Activated T-cell treated with anti-CD3 and anti-CD28 coated beads, Interleukin-2, amount 50 U/mL, for 72 hours (primary cell): ENCODE measurements around the gene TSHZ3. TPM values are rescaled to one million over a fixed set of nuclear protein-coding genes. Genes with fewer than 3 reads are reported as not detected.

Source experiments
- ATAC-seq, 2 donors: fragments of 150-1000 bp; cut with Tn5 transposase; replicated peaks in 1 of 2; 2 replicates each; pipeline ENCODE4 v1.10.0; 2021; ENCODE audit warnings: moderate library complexity in 2 of 2, mild to moderate bottlenecking in 1 of 2
- DNase-seq, 2 donors: peaks; one replicate each; pipeline ENCODE4 v3.0.0; 2021 to 2022; ENCODE audit warnings: mixed read lengths in 1 of 2
- H3K27ac Mint-ChIP-seq: one replicate; pipeline ENCODE4 v1.8.0; 2022; ENCODE audit warnings: mild to moderate bottlenecking, moderate library complexity, mixed read lengths
- H3K27me3 Mint-ChIP-seq: one replicate; pipeline ENCODE4 v1.8.0; 2022; ENCODE audit warnings: low read depth, mixed read lengths
- H3K36me3 Mint-ChIP-seq, 2 donors: one replicate each; pipeline ENCODE4 v1.8.0; 2022; ENCODE audit warnings: mixed read lengths in 2 of 2, mild to moderate bottlenecking in 1 of 2; ENCODE audit not compliant: insufficient read depth in 2 of 2
- H3K4me1 Mint-ChIP-seq: one replicate; pipeline ENCODE4 v1.8.0; 2022; ENCODE audit warnings: low read depth, mixed read lengths
- H3K4me3 Mint-ChIP-seq, 2 donors: one replicate each; pipeline ENCODE4 v1.8.0; 2022; ENCODE audit warnings: mild to moderate bottlenecking in 2 of 2, mixed read lengths in 2 of 2, moderate library complexity in 2 of 2
- H3K9me3 Mint-ChIP-seq, 2 donors: one replicate each; pipeline ENCODE4 v1.8.0; 2022; ENCODE audit warnings: mixed read lengths in 2 of 2
- total RNA-seq, 2 donors: library from RNA; stranded (reverse); gene quantifications; one replicate each; pipeline ENCODE4 v1.2.3, GENCODE V29; 2022

TSHZ3 gene
- total RNA-seq, 2 donors from 2014 or later, result 0.74 to 3.0 TPM

DNA sequence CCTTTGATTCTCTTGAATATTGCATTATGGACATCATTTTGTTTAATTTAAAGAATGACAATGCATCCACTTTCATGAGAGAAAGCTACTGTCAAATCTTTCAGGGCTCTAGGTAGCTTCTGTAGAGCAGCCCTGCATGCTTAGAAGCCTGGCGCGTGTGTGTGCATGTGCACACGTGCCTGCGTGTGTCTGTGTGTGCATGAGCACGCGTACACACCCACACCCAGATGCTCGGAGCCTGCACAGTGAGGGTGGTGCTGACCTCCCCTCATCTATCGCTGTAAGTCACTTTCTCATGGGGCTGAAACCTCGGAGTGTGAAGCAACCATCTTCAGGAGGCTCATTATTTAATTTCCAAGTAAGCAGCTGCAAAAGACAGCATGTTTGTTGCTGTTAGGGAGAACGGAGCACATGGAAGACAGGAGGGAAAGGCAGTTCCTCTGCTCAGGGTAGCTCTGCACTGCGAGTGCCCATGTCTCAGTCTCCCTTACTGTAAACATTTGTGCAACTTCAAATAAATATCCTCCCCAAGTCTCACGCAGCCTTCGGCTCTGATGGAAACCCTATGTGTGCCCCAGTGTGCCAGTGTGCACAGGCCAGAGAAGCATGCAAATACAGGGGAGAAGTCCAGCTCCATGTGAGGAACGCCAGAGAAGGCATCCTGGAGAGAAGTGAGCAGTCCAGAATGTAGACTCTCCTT lies 22.8 kb downstream of the TSHZ3 start:
- H3K9me3 Mint-ChIP-seq, result no peaks in the 10 kb centered on the region
- no peaks in the 10 kb centered on the region for H3K36me3 Mint-ChIP-seq
- H3K27ac Mint-ChIP-seq, result no peak overlapping the region
- H3K4me3 Mint-ChIP-seq, result no peak overlapping the region
- DNase-seq (no peak), ATAC-seq (no peak)
- no peaks in the 10 kb centered on the region for H3K27me3 Mint-ChIP-seq
- no peaks in the 10 kb centered on the region for H3K4me1 Mint-ChIP-seq

GRCh38 chr19:31325342-31325741 lies 23.9 kb downstream of the TSHZ3 start:
- Mint-ChIP-seq H3K9me3 (no peaks in the 10 kb centered on the region), H3K27me3 (no peaks in the 10 kb centered on the region), H3K4me1 (no peaks in the 10 kb centered on the region), H3K27ac (no peak overlapping the region), H3K4me3 (no peak overlapping the region), H3K36me3 (no peaks in the 10 kb centered on the region)
- DNase-seq, result no peak
- no peak for ATAC-seq

DNA sequence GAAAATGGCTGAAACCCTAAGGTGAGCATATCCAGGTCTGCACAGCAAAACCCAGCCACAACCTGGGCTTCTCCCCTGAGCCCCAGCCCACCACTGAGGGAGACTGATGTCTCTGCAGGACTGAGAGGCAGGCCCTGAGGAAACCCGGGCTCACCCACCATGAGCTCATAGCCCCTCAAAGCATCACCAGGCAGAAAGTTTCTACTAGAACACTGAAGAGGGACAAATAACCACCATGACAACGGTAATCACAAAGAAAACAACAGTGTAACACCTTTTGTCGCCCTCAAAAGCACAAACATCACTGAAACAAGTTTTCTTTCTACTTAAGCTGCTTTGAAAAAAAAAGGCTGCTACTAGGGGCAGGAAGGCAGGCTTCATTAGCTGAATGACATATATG lies 29.8 kb downstream of the TSHZ3 start:
- DNase-seq (no peak), ATAC-seq (no peak)
- H3K9me3 Mint-ChIP-seq, result no peaks in the 10 kb centered on the region
- no peak overlapping the region for H3K4me3 Mint-ChIP-seq
- H3K27ac Mint-ChIP-seq, result no peak overlapping the region
- no peaks in the 10 kb centered on the region for H3K4me1 Mint-ChIP-seq
- peaks cover 15% of the 10 kb centered on the region for H3K27me3 Mint-ChIP-seq
- no peaks in the 10 kb centered on the region for H3K36me3 Mint-ChIP-seq

DNA sequence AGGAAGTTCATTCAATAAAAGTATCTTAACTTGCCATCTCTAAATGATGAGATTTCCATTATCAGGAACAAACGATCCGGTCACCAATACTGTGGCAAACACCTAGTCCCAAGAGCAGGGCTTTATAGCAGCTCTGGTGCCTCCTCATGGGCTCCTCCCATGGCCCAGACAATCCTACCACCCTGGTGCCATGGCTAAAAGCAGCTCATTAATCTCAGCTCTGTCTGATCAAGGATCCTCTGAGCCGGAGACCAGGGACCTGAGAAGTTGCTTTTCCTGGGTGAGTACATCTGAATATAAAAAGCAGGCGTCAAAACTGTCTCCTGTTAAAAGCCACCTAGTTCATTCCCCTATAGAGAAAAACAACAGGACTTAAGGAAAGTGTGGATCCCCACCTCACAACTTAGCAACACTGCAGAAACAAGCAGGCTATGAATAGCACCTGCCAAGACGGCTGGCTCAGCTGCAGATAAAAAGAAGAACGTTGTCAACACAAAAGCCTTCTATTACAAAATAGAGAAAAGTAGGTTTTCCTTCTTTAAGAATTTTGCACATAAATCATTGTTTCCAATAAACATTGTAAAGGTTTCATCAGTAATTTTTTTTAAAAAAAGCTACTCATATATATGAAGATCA lies 30.3 kb downstream of the TSHZ3 start:
- no peak overlapping the region for H3K4me3 Mint-ChIP-seq
- H3K4me1 Mint-ChIP-seq, result no peaks in the 10 kb centered on the region
- no peaks in the 10 kb centered on the region for H3K36me3 Mint-ChIP-seq
- no peak overlapping the region for H3K27ac Mint-ChIP-seq
- DNase-seq (no peak), ATAC-seq (no peak)
- H3K9me3 Mint-ChIP-seq, result no peaks in the 10 kb centered on the region
- peaks cover 20% of the 10 kb centered on the region for H3K27me3 Mint-ChIP-seq

GRCh38 chr19:31317570-31317969 lies 31.7 kb downstream of the TSHZ3 start:
- Mint-ChIP-seq H3K9me3 (no peaks in the 10 kb centered on the region), H3K4me1 (peaks cover 1% of the 10 kb centered on the region), H3K4me3 (no peak overlapping the region), H3K36me3 (no peaks in the 10 kb centered on the region), H3K27me3 (peaks cover 20% of the 10 kb centered on the region), H3K27ac (no peak overlapping the region)
- no peak for ATAC-seq
- no peak for DNase-seq

GRCh38 chr19:31317093-31317492 lies 32.1 kb downstream of the TSHZ3 start:
- Mint-ChIP-seq H3K36me3 (no peaks in the 10 kb centered on the region), H3K27ac (no peak overlapping the region), H3K27me3 (peaks cover 20% of the 10 kb centered on the region), H3K9me3 (no peaks in the 10 kb centered on the region), H3K4me1 (peaks cover 6% of the 10 kb centered on the region), H3K4me3 (no peak overlapping the region)
- ATAC-seq (no peak), DNase-seq (no peak)

- Mint-ChIP-seq H3K36me3 (no peaks in the 10 kb centered on the region), H3K27me3 (peaks cover 20% of the 10 kb centered on the region), H3K4me3 (no peak overlapping the region), H3K4me1 (peaks cover 10% of the 10 kb centered on the region), H3K27ac (no peak overlapping the region), H3K9me3 (no peaks in the 10 kb centered on the region)
- ATAC-seq (no peak), DNase-seq (no peak)
Measured at GRCh38 chr19:31316201-31316951, 32.9 kb downstream of the TSHZ3 start.

DNA sequence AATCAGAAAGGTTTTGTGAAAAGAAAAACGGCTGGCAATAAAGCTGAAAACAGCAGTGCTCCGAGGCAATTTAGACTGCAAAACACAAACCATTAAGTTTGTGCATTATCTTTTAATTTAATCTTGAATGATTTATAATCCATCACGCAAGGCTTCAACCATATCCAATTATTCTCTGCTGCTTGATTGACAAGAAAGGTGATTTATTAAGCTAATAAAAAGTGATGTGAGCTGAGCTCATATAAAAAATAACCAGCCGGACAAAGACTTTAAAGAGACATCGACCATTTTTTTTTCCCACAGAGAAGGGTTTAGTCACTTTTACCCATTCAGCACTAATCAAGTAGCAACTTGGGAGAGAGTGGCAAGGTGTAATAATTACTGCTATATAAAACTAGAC lies 33.6 kb downstream of the TSHZ3 start:
- H3K36me3 Mint-ChIP-seq, result no peaks in the 10 kb centered on the region
- ATAC-seq (no peak), DNase-seq (no peak)
- H3K4me1 Mint-ChIP-seq, result peaks cover 10% of the 10 kb centered on the region
- H3K4me3 Mint-ChIP-seq, result no peak overlapping the region
- peaks cover 20% of the 10 kb centered on the region for H3K27me3 Mint-ChIP-seq
- no peaks in the 10 kb centered on the region for H3K9me3 Mint-ChIP-seq
- H3K27ac Mint-ChIP-seq, result no peak overlapping the region

DNA sequence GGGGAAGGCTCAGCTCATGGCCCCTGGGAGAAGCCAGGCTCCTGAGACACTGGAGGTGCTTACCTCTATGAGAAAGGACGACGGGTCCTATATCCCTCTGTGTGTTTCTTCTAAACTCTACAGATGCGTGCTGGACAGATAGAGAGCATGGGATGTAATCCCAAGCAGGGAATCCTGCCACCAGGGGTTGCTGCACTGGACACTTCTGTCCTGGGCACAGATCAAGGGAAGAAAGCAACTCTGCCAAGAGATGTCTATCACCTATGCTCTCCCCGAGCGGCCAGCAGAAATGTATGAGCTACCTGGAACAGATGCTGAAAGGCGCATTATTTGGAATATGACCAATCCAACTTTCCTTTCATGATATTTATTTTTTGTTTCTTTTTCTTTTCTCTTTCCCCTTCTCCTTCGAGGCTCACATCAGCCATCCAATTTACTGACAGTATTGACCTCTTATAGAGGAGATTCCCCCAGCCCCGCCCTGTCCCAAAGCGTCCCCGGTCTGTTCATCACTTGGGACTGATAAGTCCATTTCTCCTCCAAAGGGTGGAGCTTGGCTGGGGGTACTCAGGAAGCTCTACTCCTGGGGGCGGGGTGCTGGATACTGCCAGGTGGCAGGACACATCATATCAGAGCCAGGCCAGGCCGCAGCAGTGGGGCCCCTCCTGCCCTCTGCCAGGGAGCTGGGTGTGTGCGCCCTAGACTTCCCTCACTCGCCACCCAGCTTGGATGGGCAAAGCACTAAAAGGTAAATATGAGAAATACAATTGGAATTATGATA lies 34.2 kb downstream of the TSHZ3 start:
- ATAC-seq, result no peak
- Mint-ChIP-seq H3K4me3 (no peak overlapping the region), H3K9me3 (no peaks in the 10 kb centered on the region), H3K4me1 (peaks cover 10% of the 10 kb centered on the region), H3K27ac (no peak overlapping the region), H3K27me3 (peaks cover 20% of the 10 kb centered on the region), H3K36me3 (no peaks in the 10 kb centered on the region)
- no peak for DNase-seq

DNA sequence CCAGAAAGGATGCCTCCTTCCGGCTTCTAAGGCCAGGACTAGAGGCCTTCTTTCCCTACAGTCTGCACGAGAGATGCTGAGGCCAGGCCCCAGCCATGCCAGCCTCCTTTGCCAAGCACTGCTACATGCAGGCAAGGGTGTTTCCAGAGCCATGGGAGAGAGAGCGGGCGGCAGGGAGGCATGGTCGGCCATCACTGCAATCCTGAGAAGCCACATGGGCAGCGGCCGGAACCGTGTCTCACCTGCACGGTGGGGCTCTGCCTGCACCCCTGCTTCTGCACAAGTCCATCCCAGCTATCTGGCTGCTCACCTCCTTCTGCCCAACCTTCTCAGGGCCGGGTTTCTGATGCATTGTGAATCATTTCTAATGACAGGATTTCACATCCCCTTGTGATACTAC lies 35.1 kb downstream of the TSHZ3 start:
- no peak for ATAC-seq
- H3K9me3 Mint-ChIP-seq, result no peaks in the 10 kb centered on the region
- H3K4me1 Mint-ChIP-seq, result peaks cover 10% of the 10 kb centered on the region
- H3K36me3 Mint-ChIP-seq, result no peaks in the 10 kb centered on the region
- no peak overlapping the region for H3K4me3 Mint-ChIP-seq
- no peak overlapping the region for H3K27ac Mint-ChIP-seq
- no peak for DNase-seq
- H3K27me3 Mint-ChIP-seq, result peaks cover 20% of the 10 kb centered on the region

DNA sequence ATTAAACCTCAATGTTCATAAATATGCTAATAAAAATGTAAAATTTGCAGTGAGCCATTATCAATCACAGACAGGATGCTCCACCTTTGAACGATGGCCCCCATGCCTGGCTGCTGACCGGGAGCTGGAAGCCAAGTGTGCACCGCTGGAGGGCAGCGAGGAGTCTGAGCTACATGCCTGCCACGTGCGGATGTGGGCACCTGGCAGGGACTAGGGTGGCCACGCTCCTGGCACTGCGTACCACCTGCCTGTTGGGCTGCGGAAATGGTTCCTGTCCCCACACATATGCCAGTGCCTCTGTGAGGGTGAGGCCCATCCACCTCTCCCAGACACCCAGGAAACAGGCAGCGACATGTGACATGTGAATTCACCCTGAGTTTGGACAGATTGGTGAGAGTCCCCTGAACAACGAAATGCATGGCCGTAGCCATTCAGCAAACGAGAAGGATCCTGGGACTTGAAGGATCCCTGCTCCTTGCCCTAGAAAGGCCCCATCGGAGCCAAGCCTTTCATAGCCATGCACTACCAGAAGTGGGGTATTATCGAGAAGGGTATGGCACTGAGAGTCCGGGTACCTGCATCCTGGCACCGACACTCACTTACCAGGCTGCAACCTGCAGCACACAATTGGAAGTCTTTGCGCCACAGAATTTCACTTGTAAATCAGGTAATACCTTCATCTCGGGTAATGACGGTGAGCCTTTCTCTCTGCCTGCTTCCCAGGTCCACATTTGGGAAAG lies 35.8 kb downstream of the TSHZ3 start:
- Mint-ChIP-seq H3K4me1 (peaks cover 10% of the 10 kb centered on the region), H3K4me3 (no peak overlapping the region), H3K27me3 (peaks cover 20% of the 10 kb centered on the region), H3K36me3 (no peaks in the 10 kb centered on the region), H3K27ac (no peak overlapping the region), H3K9me3 (no peaks in the 10 kb centered on the region)
- ATAC-seq, result no peak
- DNase-seq, result no peak

GRCh38 chr19:31312677-31313244 lies 36.5 kb downstream of the TSHZ3 start:
- Mint-ChIP-seq H3K27ac (no peak overlapping the region), H3K36me3 (no peaks in the 10 kb centered on the region), H3K27me3 (peaks cover 20% of the 10 kb centered on the region), H3K9me3 (no peaks in the 10 kb centered on the region), H3K4me3 (no peak overlapping the region), H3K4me1 (peaks cover 10% of the 10 kb centered on the region)
- ATAC-seq (no peak), DNase-seq (no peak)
